Neural cell (in vitro differentiated cells): Measurements from ENCODE around the gene RPL27A.

ENCODE experiments used
- CTCF ChIP-seq: fragments of 450-650 bp; IDR thresholded peaks from 2 replicates; pipeline ENCODE4 v1.5.1; 2014; ENCODE audit warnings: antibody characterized with exemption, mild to moderate bottlenecking, moderate library complexity; ENCODE audit not compliant: poor library complexity, severe bottlenecking
- EP300 ChIP-seq: fragments of 450-650 bp; conservative IDR thresholded peaks from 2 replicates; pipeline ENCODE4 v1.6.1; 2014; ENCODE audit warnings: antibody characterized with exemption, mild to moderate bottlenecking, moderate library complexity; ENCODE audit not compliant: poor library complexity, severe bottlenecking
- EZH2 ChIP-seq: fragments of 200-600, 300-800 bp; shearing (Covaris generic), sonication (generic); IDR thresholded peaks from 2 replicates; pipeline ENCODE4 v1.6.1; 2014; ENCODE audit warnings: antibody characterized with exemption, low read length, borderline replicate concordance, mild to moderate bottlenecking; ENCODE audit not compliant: insufficient read depth, poor library complexity, severe bottlenecking
- MXI1 ChIP-seq: fragments of 450-650 bp; conservative IDR thresholded peaks from 2 replicates; pipeline ENCODE4 v1.6.1; 2014; ENCODE audit warnings: antibody characterized with exemption, mild to moderate bottlenecking; ENCODE audit not compliant: poor library complexity, severe bottlenecking
- REST ChIP-seq: IDR thresholded peaks from 2 replicates; pipeline ENCODE4 v1.6.1; 2012; ENCODE audit warnings: borderline replicate concordance
- TAF1 ChIP-seq: IDR thresholded peaks from 2 replicates; pipeline ENCODE4 v1.6.1; 2012; ENCODE audit warnings: low read depth

GRCh38 chr11:8735094-8735493, 52.5 kb downstream of the RPL27A start:
- TF ChIP-seq CTCF (no peak), MXI1 (no peak), REST (no peak), EZH2 (no peak), EP300 (no peak), TAF1 (no peak)
